Measurements from ENCODE around the gene MYO3B.
"Not testable (repeated sequence)": the region's sequence is repeated elsewhere in the genome, so short reads cannot be mapped to it uniquely, and the experiment has no call there.

Gene MYO3B

DNA sequence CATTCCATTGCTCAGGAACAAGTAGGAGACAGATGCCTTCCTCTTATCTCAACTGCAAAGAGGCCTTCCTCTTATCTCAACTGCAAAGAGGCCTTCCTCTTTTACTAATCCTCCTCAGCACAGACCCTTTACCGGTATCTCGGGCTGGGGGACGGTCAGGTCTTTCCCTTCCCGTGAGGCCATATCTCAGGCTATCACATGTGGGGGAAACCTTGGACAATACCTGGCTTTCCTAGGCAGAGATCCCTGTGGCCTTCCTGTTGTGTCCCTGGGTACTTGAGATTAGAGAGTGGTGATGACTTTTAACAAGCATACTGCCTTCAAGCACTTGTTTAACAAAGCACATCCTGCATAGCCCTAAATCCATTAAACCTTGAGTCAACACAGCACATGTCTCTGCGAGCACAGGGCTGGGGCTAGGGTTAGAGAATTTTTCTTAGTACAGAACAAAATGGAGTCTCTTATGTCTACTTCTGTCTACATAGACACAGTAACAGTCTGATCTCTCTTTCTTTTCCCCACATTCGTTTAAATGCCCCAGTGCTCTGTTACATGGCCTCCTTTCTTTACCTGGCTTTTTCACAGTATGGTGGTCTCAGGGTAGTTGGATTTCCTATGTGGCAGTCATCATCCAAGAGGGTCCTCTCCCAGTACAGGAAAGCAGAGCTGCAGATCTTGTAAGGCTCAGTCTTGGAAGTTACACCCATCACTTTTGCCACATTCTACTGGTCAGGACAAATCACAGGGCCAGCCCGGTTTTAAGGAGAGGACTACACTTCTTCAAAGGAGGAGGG is 86.0 kb downstream of the MYO3B start:
- not testable (repeated sequence) for DNase-seq (ENCODE audit: low read depth)

DNA sequence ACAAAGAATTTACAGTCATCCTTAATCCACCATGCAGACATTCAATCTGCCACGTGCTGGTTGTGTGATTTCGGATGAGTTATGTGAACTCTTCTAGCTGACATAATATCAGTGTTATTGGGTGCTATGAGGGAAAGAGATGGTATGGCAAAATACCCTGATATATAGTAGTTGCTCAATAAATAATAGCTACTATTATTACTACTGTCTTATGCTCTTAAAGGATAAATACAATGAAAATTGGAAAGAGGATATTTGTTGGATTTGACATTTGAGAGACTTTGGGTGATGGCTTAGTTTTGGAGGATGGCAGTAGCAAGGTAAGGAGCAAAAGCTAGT is 86.5 kb downstream of the MYO3B start:
- no peak for DNase-seq (ENCODE audit: low read depth)

DNA sequence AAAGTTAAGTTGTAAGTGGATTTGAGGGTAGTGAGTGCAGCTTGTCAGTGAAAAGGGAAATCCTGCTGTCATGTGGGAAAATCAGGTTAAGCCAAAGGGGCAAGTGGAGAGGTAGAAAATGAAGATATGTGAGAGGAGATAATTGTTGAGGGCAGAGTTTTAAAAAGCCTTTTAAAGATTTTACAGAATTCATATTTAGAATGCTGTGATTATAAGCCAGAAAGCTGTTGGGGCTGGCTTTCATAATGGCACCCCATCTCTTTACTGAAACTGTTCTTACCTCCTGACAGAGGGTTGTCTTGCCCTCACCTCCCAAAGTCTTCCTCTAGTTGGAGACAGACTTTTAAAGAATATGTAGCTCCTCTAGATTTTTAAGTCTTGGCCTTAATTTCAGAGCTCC is 86.9 kb downstream of the MYO3B start:
- no peak for DNase-seq (ENCODE audit: low read depth)

DNA sequence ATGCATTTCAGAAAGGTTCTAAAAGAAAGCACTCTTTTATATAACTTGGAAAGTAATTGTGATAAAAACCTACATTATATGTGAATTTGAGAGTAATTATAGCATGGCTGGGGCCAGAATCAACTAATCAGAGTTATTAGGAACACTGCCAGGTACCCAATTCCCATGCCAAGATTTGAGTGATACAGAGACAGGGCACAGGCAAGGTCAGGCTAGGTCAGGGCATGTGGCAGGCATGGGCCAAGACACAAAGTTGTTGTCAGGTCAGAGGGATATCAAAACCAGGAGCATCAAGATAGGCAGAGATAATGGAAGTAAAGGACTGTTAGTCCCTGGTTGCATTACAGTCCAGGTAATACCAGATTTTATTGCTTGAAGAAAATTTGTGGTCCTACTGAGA is 87.4 kb downstream of the MYO3B start:
- DNase-seq (ENCODE audit: low read depth), result no peak

DNA sequence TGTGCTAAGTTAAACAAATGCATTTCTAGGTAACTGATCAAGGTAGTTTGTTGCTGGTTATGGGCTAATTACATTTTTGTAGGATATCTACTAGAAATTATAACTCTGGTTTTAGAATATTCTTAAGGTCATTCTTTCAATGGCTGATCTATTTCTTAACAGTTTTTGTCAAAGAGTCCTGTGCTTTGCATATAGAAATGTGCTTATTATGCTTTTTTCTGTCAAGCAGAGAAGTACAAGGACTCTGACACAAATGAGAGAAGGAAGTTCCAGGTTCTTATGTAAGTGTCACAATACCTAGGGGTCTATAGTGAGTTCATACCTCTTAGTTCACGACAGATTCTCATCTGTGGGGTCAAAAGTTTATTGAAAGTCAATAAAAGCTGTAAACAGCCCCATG is 88.4 kb downstream of the MYO3B start:
- DNase-seq (ENCODE audit: low read depth), result no peak

DNA sequence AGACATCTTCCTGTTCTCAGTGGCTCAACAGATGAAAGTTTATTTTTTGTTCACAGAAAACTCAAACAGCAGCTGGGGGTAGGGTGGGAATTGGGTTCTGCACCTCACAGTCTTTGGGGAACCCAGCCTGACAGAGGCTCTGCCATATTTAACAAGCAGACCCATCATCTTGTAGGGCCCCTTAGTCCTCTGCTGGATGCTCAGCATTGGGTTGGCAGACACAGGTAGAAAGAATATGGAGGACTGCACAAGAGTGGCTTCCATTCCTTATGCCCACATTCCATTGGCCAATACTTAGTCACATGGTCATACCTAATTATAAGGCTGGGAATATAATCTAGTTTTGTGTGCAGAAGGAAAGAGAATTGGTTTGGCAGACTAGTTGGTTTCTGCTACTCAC is 89.1 kb downstream of the MYO3B start:
- DNase-seq (ENCODE audit: low read depth), result no peak

DNA sequence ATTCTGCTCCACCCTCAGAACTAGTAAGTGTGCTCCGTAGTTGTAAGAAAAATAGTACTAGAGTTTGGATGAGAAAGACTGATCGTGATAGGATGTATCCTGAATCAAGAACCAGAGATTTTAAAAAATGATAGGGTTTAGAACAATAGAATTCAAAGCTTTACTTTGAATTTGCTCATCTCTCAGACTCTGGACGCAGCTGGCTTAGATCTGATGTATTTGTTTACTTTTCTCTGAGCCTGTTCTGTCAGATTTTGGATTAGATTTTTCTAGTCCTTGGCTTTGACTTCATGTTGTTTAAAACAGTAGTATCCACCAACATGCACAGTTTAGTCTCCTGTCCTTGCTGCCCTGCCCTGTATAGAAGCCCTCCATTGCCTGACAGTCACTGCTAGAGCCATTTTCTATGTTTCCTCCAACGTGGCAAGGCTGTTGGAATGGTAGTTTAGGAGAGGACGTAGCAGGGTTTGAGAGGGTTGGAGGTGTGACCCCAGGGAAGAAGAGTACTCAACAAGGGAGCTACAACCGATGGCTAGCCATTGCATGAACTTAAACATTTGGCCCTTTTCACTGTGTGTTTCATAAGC is 92.4 kb downstream of the MYO3B start:
- DNase-seq (ENCODE audit: low read depth), result no peak

DNA sequence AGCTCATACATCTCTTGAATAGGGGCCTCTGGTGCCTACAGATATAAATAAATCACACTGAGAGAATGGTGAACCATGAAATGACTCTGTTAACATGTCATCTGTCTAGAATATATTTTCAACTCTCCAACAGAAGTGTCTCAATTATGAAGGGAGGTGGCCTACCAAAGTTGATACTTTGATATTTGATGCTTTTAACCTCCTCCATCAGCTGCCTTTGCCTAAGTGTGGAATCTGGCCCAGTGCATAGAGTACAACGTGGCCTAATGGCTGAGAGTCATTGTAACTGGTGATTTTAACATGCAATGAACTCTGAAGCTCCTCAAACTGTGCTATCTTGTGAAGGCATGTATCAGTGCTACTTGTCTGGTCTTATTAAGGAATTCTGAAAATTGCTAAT is 93.4 kb downstream of the MYO3B start:
- DNase-seq (ENCODE audit: low read depth), result no peak

DNA sequence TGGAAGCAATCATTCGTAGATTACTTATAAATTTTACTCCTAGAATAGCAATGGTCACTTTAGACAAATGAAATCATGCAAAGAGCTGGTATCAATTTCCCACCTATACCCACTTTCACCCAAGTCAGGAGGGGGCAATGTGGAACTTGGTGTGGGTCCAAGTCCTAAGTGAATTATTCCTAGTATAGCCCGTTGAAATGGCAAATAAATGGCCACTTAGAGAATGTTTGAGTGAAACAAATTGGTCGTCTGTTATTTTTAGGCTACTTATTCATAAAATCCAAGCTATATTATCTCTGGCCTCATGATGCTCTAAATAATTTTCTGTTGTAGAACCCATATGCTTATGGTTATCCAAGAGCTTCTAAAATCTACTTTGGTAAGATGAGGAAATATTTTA is 98.1 kb downstream of the MYO3B start:
- no peak for DNase-seq (ENCODE audit: low read depth)

DNA sequence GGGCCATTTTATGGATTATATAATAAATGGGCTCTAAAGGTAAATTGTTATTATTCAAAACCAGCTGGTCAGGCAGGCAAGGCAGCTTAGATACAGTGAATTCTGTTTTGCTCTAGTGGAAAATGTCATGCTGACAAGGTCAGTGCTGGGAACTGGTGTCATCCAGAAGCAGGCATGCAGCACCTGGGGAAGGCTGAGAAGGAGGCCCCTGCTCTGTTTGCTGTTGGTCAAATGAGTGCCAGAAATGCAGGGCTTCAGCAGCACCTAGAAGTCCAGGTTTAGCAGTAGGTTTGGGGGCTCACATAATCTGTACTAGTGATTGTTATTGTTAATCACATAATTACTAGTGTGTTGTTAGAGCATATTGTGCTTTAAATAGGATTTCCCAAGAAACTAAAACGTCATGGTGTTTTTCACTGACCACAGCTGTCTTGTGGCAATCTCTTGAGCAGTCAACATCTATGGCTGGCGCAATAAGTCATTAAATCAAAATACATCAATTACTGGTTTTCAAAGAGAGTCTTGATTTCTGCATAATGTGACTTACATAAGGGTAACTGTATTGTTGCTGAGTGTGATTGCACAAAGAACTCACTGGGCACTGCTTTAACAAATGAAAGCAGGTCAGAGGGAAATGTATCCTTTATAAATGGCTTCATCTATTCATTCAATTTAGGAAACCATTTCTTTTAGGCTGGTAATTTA is 99.1 kb downstream of the MYO3B start:
- DNase-seq (ENCODE audit: low read depth), result peak; percentile 1

DNA sequence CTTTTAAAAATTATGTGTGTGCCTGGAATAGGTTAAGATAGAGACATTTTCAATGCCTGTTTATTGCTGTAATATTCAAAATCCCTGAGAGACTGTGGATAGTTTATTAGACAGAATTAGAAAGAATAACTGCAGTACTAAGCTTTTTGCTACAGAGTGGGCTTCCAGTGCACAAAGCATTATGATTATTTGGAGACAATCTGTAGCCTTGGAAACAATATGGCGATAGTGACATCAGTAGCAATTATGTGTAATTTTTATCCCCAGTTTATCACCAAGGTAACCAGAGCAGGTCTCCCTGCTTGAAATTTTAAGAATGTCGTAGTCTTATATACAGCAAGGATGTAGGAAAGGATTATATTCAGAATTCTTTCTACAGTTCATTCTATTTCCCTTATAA is 100.0 kb downstream of the MYO3B start:
- no peak for DNase-seq (ENCODE audit: low read depth)

DNA sequence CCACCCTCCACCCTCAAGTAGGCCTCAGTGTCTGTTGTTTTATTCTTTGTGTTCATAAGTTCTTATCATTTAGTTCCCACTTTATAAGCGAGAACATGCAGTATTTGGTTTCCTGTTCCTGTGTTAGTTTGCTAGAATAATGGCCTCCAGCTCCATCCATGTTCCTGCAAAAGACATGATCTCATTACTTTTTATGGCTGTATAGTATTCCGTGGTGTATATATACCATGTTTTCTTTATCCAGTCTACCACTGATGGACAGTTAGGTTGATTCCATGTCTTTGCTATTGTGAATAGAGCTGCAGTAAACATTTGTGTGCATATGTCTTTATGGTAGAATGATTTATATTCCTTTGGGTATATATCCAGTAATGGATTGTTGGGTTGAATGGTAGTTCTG is 101.7 kb downstream of the MYO3B start:
- not testable (repeated sequence) for DNase-seq (ENCODE audit: low read depth)

DNA sequence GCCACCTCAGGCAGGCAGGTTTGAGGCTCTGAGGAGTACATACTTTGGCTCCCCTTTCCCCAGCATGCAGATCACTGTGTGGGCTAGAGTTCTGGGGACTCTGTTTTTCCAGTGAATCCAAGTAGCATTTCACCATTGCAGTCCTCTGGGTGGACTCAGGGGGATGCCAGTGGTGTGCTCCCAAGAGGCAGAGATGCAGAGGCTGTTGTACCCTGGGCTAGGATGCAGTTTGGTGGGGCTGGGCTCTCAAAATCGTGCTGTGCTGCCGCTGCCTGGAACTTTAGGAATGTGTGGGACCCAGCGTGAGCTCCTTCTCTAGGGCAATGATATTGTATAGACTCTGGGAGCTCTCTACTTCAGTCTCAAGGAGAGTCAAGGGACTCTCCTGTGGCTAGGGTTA is 104.9 kb downstream of the MYO3B start:
- no peak for DNase-seq (ENCODE audit: low read depth)

DNA sequence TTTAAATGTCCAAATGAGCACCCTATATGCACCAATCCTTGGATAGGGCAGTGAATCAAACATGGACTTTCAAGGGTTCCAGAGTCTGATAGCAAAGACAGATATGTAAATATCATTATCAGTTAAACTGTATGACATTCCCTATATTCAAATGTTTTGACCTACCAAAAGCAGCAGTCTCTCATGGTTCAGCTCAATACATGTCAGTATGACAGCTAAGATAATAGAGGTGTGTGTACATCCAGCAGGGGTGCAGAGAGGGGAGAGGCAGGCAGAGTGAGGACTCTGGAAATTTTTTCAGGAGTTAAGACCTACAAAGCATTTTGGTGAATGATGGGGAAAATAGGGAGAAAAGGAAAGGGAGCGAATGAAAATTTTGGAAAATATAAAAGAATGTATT is 106.3 kb downstream of the MYO3B start:
- no peak for DNase-seq (ENCODE audit: low read depth)

DNA sequence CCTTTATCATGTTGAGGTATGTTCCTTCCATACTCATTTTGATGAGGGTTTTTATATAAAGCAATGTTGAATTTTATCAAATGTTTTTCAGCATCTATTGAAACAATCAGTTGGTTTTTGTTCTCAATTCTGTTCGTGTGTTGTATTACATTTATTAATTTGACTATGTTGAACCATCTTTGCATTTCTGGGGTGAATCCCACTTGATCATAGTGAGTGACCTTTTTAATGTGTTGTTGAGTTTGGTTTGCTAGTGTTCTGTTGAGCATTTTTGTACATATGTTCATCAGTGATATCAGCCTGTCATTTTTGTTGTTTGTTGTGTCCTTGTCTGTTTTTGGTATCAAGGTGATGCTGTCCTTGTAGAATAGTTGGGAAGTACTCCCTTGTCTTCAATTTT is 110.9 kb downstream of the MYO3B start:
- DNase-seq (ENCODE audit: low read depth), result no peak

DNA sequence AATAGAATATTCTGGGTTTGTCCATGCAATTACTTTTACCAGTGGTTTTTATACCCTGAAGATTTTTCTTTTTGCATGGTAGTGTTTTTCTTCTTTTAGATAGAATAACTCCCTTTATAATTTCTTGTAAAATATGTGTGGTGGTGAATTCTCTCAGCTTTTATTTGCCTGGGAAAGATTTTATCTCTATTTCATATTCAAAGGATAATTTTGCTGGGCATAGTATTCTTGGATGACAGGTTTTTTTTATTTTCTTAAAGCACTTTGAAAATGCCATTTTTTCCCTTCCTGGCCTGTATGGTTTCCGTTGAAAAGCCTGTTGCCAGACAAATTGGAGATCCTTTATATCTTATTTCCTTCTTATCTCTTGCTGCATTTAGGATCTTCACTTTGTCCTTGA is 113.5 kb downstream of the MYO3B start:
- DNase-seq (ENCODE audit: low read depth), result no peak

DNA sequence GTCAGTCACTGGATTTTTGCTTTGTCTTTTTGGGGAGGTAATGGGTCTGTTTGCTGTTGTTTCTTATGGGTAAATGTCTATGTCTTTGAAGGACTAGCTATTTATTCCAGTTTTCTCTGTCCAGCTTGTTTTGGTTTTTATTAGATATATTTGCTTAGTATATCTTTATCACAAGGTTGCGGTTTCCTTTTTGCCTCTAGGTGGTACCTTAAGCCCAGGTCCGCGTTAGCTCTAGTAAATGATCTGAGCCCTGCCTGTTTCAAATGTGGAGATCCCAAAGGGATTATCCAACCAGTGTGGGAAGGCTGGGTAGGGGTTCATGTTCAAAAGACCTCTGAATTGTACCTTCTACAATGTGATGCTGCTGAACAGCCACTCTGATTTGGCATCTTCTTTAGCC is 114.5 kb downstream of the MYO3B start:
- no peak for DNase-seq (ENCODE audit: low read depth)

DNA sequence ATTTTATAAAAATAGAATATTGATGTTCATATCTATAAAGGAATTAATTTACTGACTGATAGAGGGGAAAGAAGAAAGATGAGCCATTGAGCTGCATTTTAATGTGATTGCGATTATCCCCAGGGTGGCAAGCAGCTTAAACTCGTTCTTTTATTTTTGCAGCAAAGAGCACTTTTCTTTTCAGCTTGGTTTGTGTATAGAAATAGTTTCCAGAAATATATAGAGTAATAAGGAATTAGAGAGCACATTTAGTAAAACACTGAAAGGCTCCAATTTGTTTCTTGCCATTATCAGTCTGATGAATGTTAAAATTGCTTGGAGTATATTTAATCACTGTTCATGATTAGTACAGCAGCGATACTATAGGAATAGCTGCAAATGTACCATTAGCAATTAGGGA is 119.5 kb downstream of the MYO3B start:
- DNase-seq (ENCODE audit: low read depth), result no peak

DNA sequence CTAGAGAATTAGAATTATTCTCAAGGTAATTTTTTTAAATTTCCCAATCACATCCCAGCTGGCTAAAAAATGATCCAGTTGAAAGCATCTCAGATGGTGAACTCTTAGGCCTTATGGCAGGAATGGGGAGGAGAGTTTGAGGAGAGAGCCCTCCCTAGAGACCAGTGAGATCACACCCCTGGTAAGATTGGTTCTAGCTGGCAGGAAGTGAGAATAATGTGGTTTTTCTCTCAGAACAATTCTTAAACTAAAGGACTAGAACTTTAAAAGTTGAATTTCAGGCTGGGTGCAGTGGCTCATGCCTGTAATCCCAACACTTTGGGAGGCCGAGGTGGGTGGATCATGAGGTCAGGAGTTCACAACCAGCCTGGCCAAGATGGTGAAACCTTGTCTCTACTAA is 120.2 kb downstream of the MYO3B start:
- no peak for DNase-seq (ENCODE audit: low read depth)

DNA sequence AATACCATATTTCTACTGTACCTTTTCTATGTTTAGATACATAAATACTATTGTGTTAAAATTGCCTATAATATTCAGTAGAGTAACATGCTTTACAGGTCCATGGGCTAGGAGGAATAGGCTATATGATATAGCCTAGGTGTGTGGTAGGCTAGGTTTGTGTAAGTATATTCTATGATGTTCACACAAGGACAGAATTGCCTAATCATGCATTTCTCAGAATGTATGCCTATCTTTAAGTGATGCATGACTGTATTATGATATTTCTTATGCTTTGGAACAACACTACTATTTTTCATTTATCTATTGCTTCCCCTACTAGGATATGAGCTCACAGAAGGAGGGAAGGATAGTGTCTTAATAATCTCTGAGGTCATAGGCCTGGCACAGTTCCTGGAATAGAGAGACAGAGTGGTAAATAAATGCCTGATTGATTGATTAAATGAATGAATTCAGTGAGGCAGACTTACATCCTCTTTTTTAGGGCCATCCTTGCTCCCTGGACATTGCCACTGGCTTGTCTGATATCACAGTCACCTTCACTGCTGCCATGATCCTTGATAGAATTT is 121.0 kb downstream of the MYO3B start:
- DNase-seq (ENCODE audit: low read depth), result peak; percentile 11

DNA sequence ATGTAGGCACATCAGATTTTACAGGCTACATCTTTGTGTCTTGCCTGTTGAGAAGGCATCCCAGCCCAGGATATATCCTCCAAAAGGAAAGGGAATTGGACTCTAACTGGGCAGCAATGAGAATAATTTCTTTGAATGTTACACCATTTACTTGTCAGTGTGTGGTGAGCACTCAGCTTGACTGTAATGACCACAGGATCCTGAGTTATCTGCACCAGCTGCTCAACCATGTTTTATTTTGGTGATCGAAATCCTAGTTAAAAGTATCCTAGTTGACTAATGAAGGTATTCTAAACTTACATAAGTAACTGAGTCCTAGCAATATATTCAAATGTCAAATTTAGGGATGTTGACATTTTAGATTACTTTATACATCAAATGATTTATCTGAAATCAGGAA is 123.0 kb downstream of the MYO3B start:
- no peak for DNase-seq (ENCODE audit: low read depth)

DNA sequence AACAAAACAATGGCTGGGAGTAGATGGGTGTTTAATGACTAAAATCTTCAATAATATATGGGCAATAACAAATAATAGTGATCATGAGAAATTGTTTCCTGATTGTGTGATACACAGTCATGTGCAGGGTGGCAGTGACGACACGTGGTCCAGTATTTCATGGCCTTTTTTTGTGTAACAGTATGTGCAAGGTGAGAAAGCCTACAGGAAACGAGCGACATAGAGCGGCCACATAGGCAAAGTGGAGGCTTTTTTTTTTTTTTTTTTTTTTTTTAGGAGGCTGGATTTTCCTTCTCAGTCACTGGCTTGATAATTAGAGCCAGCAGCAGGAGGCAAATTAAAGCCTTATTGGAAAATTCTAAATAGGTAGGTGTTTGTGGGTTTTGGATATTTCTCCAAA is 123.7 kb downstream of the MYO3B start:
- DNase-seq (ENCODE audit: low read depth), result no peak

DNA sequence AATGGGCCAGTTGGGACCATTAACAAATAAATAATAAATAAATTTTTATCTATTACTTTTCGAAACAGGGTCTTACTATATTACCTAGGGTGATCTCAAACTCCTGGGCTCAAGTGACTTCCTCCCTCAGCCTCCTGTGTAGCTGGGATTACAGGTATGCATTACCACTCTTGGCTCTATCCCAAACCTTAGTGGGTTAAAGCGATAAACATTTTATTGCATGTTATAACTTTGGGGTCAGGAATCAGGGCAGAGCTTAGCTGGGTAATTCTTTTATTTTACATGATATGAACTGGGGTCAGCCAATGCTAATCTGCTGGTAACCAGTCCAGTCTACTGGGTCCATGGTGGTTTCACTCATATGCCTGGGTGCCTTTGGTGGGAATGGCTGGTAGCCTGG is 127.8 kb downstream of the MYO3B start:
- DNase-seq (ENCODE audit: low read depth), result no peak

All from amniotic epithelial cell (primary cell).